ENCODE data around the gene MAEL.

DNA sequence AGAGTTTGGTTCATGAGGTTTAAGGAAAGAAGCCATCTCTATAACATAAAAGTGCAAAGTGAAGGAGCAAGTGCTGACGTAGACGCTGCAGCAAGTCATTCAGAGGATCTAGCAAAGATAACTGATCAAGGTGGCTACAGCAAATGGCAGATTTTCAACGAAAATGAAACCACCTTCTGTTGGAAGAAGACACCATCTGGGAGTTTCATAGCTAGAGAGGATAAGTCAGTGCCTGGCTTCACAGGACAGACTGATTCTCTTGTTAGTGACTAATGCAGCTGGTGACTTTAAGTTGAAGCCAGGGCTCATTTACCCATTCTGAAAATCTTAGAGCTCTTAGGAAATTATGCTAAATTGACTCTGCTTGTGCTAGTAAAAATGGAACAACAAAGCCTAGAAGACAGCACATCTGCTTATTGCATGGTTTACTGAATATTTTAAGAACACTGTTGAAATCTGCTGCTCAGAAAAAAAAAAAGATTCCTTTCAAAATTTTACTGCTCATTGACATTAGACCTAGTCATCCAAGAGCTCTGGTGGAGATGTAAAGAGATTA is 10.5 kb downstream of the MAEL start:
- TF ChIP-seq POLR2A (IDR thresholded peaks at IDR 0.05) = no peak
- TF ChIP-seq, protein P1, sequence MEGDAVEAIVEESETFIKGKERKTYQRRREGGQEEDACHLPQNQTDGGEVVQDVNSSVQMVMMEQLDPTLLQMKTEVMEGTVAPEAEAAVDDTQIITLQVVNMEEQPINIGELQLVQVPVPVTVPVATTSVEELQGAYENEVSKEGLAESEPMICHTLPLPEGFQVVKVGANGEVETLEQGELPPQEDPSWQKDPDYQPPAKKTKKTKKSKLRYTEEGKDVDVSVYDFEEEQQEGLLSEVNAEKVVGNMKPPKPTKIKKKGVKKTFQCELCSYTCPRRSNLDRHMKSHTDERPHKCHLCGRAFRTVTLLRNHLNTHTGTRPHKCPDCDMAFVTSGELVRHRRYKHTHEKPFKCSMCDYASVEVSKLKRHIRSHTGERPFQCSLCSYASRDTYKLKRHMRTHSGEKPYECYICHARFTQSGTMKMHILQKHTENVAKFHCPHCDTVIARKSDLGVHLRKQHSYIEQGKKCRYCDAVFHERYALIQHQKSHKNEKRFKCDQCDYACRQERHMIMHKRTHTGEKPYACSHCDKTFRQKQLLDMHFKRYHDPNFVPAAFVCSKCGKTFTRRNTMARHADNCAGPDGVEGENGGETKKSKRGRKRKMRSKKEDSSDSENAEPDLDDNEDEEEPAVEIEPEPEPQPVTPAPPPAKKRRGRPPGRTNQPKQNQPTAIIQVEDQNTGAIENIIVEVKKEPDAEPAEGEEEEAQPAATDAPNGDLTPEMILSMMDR (IDR thresholded peaks at IDR 0.05) = no peak
- TF ChIP-seq POLR2AphosphoS5 (IDR thresholded peaks at IDR 0.05) = no peak
- TF ChIP-seq EP300 (IDR thresholded peaks at IDR 0.05) = no peak

Measured in gastroesophageal sphincter (tissue), 3 donors.